ENCODE data around the gene VPS8.

The VPS8 gene

DNA sequence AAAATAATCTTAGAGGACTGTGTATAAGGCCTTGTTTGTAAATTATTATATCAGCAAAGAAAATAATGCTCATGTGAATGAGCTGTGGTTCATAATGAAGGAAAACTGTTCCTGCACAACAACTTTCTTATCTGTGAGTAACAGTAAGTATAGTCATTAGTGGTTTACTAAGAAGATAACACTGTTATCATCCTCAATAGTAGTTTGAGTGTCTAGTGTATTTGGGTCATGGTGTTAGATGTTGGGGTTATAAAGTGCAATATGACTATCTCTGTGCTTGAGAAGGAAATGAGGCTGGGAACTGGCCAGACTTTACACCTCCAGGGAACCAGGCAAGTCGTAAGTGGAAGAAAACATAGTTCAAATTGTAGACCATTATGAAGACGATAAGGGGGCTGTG is 15.6 kb downstream of the VPS8 start:
- H3K27me3 ChIP-seq (ENCODE audit: insufficient read depth, low read depth): no peaks in the 10 kb centered on the region
- H3K9ac ChIP-seq: no peak overlapping the region
- no peak overlapping the region for H3K27ac ChIP-seq
- no peak overlapping the region for H2AFZ ChIP-seq (ENCODE audit: low read depth)
- H3K4me1 ChIP-seq (ENCODE audit: low read depth, poor library complexity, severe bottlenecking): no peaks in the 10 kb centered on the region
- H3K4me2 ChIP-seq: no peak overlapping the region
- no peaks in the 10 kb centered on the region for H4K20me1 ChIP-seq (ENCODE audit: insufficient read depth)
- TF ChIP-seq, protein P1, sequence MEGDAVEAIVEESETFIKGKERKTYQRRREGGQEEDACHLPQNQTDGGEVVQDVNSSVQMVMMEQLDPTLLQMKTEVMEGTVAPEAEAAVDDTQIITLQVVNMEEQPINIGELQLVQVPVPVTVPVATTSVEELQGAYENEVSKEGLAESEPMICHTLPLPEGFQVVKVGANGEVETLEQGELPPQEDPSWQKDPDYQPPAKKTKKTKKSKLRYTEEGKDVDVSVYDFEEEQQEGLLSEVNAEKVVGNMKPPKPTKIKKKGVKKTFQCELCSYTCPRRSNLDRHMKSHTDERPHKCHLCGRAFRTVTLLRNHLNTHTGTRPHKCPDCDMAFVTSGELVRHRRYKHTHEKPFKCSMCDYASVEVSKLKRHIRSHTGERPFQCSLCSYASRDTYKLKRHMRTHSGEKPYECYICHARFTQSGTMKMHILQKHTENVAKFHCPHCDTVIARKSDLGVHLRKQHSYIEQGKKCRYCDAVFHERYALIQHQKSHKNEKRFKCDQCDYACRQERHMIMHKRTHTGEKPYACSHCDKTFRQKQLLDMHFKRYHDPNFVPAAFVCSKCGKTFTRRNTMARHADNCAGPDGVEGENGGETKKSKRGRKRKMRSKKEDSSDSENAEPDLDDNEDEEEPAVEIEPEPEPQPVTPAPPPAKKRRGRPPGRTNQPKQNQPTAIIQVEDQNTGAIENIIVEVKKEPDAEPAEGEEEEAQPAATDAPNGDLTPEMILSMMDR (conservative IDR thresholded peaks at IDR 0.05; ENCODE audit: low read depth, low read length): no peak
- no peak overlapping the region for H3K4me3 ChIP-seq (IDR thresholded peaks at IDR 0.05; ENCODE audit: insufficient read depth, low read depth, low read length)
- H3K79me2 ChIP-seq (ENCODE audit: insufficient read depth, low read depth): no peaks in the 10 kb centered on the region
- no peaks in the 10 kb centered on the region for H3K36me3 ChIP-seq (ENCODE audit: insufficient read depth)

DNA sequence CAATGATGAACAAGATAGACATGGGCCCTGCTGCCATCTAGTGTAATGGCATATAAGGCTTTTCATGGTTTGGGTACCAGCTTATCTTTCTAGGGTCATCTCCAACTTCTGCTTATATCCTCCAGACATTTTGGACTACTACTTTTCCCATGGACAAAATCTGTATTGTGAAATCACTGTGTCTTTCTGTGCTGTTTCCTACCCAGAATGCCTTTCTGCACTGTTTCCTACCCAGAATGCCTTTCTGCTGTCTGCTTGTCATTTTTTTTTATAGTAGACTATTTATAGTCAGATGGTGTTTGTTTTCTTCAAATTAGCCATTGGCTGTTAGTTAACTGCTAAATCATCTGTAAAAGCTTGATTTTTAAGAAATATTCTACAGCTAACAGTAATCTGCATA is 20.1 kb downstream of the VPS8 start:
- no peak overlapping the region for H3K4me2 ChIP-seq
- no peaks in the 10 kb centered on the region for H3K27me3 ChIP-seq (ENCODE audit: insufficient read depth, low read depth)
- H2AFZ ChIP-seq (ENCODE audit: low read depth): no peak overlapping the region
- TF ChIP-seq, protein P1 (conservative IDR thresholded peaks at IDR 0.05; ENCODE audit: low read depth, low read length): no peak
- no peak overlapping the region for H3K4me3 ChIP-seq (IDR thresholded peaks at IDR 0.05; ENCODE audit: insufficient read depth, low read depth, low read length)
- H4K20me1 ChIP-seq (ENCODE audit: insufficient read depth): no peaks in the 10 kb centered on the region
- H3K4me1 ChIP-seq (ENCODE audit: low read depth, poor library complexity, severe bottlenecking): no peaks in the 10 kb centered on the region
- no peak overlapping the region for H3K27ac ChIP-seq
- no peak overlapping the region for H3K9ac ChIP-seq
- no peaks in the 10 kb centered on the region for H3K79me2 ChIP-seq (ENCODE audit: insufficient read depth, low read depth)
- H3K36me3 ChIP-seq (ENCODE audit: insufficient read depth): no peaks in the 10 kb centered on the region

DNA sequence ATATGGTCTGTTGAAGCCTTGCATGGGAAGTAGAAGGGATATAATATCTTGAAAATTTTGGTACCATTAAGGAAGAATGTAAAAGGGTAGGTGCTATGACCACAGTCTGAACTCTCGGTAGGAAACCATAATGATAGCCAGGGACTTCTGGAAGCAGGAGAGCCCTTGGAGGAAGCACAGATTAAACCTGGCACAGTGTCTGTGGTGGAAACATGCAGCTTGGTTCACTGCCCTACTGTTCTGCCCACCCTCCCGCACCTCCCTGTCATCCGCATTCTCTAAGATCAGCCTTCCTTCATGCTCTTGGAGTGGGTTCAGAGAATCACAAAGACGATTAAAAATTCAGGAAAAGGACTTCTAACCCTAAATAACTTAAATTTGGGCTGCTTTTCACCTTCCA is 20.9 kb downstream of the VPS8 start:
- Histone ChIP-seq H3K79me2 (ENCODE audit: insufficient read depth, low read depth) (no peaks in the 10 kb centered on the region), H3K27ac (no peak overlapping the region), H3K4me2 (no peak overlapping the region), H3K4me3 (IDR thresholded peaks at IDR 0.05; ENCODE audit: insufficient read depth, low read depth, low read length) (no peak overlapping the region), H4K20me1 (ENCODE audit: insufficient read depth) (no peaks in the 10 kb centered on the region), H3K9ac (no peak overlapping the region), H2AFZ (ENCODE audit: low read depth) (no peak overlapping the region), H3K27me3 (ENCODE audit: insufficient read depth, low read depth) (no peaks in the 10 kb centered on the region), H3K4me1 (ENCODE audit: low read depth, poor library complexity, severe bottlenecking) (no peaks in the 10 kb centered on the region), H3K36me3 (ENCODE audit: insufficient read depth) (no peaks in the 10 kb centered on the region)
- TF ChIP-seq, protein P1 (conservative IDR thresholded peaks at IDR 0.05; ENCODE audit: low read depth, low read length): no peak

DNA sequence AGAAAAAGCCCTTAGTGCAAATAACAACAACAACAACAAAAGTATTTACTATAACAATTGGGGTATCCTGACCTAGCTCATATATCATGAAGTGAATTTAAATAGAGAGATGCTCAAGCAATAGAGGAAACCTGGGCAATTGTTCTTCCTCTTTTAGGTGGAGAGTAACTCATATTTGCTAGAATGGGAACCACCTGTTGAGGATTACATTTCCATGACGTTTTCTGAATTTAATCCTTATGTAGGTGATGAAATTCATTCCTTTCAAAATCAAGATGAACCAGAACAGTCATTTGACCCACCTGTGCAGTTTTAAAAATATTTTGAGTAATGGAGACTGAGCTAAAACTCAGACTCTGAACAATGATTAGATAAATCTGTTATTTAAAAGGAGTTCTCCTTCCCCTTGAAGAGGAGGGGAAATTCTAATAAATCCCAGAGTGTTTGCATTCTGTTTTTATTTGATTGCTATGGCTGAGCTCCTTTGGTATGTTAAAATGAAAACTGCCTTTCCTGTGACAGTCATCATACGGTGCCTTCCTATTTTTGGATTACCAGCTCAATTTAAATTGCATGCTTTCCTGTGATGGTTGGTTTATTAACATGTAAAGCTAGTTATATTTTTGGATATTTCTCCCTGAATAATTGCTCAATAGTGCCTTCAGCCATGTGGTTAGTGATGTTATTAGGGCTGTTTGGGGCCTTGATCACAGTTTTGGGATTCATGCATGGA is 24.3 kb downstream of the VPS8 start:
- Histone ChIP-seq H3K9ac (no peak overlapping the region), H3K79me2 (ENCODE audit: insufficient read depth, low read depth) (no peaks in the 10 kb centered on the region), H3K4me1 (ENCODE audit: low read depth, poor library complexity, severe bottlenecking) (no peaks in the 10 kb centered on the region), H3K36me3 (ENCODE audit: insufficient read depth) (no peaks in the 10 kb centered on the region), H2AFZ (ENCODE audit: low read depth) (no peak overlapping the region), H3K27ac (no peak overlapping the region), H4K20me1 (ENCODE audit: insufficient read depth) (no peaks in the 10 kb centered on the region), H3K4me2 (no peak overlapping the region), H3K27me3 (ENCODE audit: insufficient read depth, low read depth) (no peaks in the 10 kb centered on the region), H3K4me3 (IDR thresholded peaks at IDR 0.05; ENCODE audit: insufficient read depth, low read depth, low read length) (no peak overlapping the region)
- TF ChIP-seq, protein P1 (conservative IDR thresholded peaks at IDR 0.05; ENCODE audit: low read depth, low read length): no peak
